GM04504 (cell line): ENCODE results near the gene RBM22.

ENCODE experiments used
- DNase-seq: peaks from one replicate; pipeline ENCODE4 v3.0.0-alpha.2; 2012; ENCODE audit warnings: low read depth

The RBM22 gene

DNA sequence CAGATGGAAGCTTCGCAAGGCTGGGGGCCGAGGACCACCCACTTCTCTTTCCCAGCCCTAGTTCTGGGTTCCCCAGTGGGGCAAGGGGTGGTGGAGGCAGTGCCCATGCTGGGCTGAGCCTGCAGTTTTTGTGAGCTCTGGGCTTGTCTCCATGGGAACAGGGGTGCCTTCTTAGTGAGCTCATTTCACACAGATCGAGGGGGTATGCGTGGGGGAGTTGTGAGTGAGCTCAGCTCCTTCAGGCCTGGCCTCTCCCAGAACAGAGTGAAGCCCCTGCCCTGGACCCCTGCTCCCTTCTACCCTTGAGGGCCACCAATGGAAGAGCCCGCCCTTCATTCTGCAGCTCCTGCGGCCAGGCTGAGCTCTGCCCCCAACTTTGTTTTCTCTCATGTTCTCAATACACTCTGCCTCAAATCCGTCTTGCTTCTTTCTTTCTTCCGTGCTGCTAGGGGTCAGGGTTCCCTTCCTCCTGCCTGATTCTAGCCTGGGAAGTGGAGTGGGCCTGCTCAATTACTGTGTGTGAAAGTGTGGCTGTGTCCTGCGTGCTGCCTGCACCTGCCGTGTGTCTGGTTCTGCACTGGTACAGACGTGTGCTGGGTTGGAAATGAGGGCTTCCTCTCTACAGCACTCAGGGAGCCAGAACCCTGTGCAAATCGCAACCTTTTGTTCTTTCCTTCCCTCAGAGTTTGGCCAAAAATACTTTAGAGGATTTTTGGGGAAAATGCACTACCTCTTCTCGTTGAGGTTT, 48.8 kb downstream of the RBM22 start:
- DNase-seq, result no peak

GRCh38 chr5:150651382-150651781, 49.5 kb downstream of the RBM22 start:
- DNase-seq, result no peak

DNA sequence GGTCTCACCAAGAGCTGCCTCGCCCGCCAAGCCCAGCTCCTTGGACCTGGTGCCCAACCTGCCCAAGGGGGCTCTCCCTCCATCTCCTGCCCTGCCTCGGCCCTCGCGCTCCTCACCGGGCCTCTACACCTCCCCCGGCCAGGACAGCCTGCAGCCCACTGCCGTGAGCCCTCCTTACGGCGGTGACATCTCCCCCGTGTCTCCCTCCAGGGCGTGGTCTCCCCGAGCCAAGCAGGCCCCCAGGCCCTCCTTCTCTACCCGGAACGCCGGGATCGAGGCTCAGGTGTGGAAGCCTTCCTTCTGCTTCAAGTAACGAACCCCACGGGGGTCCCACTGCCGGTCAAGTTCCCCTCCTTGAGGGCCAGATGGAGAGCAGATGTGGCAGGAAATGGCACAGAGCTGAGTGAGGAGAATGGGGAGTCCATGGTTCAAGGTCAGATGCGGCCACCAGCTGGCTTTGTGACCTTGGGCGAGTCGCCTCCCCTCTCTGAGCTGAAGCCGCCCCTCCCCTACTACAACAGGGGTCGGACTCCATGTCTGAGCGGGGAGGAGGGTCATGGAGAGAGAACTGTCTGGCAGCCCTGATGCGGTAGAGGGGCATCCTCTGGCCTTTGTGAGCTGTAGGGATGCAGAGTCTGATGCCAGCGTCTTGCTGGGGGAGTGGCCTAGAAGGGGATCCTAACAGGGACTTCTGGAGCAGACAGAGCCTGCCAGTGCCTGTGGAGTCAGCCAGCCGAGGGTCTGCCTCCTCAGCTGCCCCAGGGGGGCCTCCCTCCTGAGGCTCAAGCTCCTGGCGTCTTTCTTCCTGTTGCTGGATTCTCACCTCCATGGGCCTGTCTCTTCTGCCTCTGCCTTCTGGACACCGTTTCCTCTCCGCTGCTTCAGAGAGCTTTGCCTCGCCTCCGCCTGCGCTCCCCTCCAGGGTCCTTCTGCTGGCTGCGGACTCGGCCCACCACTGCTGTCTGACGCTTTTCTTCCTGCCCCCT, 50.5 kb downstream of the RBM22 start:
- no peak for DNase-seq

DNA sequence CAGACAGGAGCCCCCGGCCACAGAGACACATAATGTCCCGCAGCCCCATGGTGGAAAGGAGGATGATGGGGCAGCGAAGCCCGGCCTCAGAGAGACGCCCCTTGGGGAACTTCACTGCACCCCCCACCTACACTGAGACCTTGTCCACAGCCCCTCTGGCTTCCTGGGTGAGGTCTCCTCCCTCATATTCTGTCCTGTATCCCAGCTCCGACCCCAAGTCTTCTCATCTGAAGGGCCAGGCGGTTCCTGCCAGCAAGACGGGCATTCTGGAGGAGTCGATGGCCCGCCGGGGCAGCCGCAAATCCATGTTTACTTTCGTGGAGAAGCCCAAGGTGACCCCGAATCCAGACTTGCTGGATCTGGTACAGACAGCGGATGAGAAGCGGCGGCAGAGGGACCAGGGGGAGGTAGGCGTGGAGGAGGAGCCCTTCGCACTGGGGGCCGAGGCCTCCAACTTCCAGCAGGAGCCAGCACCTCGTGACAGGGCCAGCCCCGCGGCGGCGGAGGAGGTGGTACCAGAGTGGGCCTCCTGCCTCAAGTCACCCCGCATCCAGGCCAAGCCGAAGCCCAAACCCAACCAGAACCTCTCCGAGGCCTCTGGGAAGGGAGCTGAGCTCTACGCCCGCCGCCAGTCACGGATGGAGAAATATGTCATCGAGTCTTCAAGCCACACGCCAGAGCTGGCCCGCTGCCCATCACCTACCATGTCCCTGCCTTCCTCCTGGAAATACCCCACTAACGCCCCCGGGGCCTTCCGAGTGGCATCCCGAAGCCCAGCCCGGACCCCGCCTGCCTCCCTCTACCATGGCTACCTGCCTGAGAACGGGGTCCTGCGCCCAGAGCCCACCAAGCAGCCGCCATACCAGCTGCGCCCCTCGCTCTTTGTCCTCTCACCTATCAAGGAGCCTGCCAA, 51.5 kb downstream of the RBM22 start:
- DNase-seq, result no peak

DNA sequence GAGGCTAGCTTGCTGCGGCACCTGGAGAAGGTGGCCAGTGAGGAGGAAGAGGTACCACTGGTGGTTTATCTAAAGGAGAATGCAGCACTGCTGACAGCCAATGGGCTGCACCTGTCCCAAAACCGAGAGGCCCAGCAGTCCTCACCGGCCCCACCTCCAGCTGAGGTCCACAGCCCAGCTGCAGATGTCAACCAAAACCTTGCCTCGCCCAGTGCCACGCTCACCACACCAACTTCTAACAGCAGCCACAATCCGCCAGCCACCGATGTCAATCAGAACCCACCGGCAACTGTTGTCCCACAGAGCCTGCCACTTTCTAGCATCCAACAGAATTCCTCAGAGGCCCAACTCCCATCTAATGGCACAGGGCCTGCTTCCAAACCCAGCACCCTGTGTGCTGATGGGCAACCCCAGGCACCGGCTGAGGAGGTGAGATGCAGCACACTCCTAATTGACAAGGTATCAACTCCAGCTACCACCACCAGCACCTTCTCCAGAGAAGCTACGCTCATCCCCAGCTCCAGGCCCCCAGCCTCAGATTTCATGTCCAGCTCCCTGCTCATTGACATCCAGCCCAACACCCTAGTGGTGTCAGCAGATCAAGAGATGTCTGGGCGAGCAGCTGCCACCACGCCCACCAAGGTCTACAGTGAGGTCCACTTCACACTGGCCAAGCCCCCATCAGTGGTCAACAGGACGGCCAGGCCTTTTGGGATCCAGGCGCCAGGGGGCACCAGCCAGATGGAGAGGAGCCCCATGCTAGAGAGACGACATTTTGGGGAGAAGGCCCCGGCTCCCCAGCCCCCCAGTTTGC, 52.4 kb downstream of the RBM22 start:
- no peak for DNase-seq

GRCh38 chr5:150647275-150648251, 53.3 kb downstream of the RBM22 start:
- DNase-seq, result no peak

- DNase-seq, result peak; percentile 96
These were observed 55.7 kb downstream of the RBM22 start for GRCh38 chr5:150645070-150645700.

DNA sequence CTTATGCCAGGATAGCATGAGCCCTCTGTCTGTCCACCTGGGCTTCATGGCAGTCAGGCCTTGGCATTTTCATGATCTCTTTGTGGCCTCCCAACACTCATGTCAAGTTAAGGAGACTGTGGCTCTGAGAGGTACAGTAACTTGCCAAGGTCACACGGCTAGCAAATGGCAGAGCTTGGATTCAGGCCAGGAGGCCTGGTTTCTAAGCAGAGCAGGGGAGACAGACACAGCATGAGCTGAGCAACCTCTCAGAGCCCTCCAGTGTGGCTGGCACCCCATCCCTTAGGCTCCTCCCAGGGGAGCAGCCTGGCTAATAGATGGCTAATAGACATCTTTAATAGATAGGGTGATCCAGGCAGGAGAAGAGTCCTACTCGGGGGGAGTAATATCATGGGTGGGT, 56.3 kb downstream of the RBM22 start:
- no peak for DNase-seq

- DNase-seq, result no peak
These were observed 56.8 kb downstream of the RBM22 start for GRCh38 chr5:150644058-150644457.

GRCh38 chr5:150642991-150643710, 57.7 kb downstream of the RBM22 start:
- no peak for DNase-seq

DNA sequence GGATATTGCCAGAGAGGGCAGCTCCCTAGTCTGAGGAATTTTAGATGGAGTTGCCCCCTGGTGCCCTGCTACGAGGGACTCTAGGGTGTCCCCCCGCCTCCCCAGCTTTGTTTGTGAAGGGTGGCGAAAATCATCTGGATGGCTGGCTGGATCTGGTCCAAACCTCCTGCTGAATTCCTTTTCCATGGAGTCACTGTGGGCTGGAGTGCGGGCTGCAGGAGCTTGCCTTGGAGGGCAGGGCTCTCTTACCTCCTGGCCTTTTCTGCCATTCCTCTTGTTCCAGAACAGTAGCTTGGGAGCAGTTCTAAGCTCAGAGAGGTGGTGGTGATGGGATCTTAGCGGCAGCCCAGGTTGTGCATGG, 58.3 kb downstream of the RBM22 start:
- peak; percentile 79 for DNase-seq

DNA sequence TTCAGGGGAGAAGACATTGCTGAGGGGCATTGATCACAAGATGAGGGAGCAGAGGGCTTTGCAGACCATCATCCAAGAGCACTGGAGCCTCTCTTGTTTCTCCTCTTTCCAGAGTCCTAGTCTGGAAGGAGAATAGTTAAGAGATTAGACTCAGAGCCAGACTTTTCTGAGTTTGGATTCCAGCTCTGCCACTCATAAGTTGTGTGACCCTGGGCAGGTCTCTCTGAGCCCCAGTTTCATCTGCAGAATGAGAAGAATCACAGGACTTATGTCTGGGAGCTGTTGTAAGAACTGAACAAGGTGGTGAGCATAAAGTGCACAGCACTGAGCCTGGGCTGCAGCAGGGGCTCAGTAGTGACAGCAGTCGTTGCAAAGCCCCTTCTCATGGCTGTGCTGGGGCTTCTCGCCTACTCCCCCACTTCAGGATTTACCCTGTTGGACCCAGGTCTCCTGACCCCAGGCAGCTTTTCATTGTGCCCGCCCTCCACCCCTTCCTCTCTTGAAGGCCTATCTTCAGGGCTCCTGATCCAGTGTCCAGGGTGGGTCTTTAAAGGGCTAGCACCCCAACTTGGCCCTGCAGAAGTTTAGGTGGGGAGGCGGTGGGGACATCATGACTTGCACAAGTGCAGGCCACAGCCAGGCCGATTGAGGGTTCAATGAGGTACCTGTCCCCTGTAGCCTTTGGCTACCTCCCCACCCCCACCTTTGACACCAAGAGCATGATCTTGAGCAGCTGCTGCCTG, 58.9 kb downstream of the RBM22 start:
- DNase-seq, result no peak

DNA sequence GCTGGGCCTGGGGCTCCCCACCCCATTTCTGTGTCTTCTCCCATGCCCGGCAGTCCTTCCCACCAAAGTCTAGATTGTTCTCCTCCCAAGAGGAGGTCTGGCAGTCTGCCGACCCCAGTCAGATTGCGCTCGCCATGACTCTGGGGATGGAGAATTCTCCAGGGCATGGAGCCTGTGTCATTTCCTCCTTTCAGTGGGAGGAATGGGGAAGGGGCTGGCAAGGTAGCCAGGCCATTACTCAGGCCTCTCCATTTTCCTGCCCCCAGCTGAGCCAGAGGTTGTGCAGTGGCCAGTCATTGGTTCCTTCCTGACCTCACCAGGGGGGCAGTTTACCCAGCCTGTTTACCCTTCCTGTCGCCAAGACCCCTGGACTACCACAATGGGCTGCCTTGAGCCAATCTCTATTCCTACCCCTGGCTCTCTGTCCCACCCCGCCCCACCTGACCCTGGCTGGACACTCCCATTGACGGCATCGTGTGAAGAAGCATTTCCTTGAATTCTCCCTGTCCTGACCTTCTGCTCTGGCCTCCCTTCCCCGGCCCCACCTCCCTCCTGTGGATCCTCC, 59.8 kb downstream of the RBM22 start:
- no peak for DNase-seq
